HCT116 (cell line): Measurements from ENCODE around the gene MRM1. TPM values are rescaled to one million over a fixed set of nuclear protein-coding genes. Genes with fewer than 3 reads are reported as not detected.

Experiments
- ATAC-seq: fragments of 200-7000 bp; cut with Tn5 transposase; 2 replicates; pipeline ENCODE4 v1.9.1; 2020; ENCODE audit warnings: mild to moderate bottlenecking, moderate library complexity
- BruUV-seq: library from RNA; stranded (reverse); fragments of 400-500 nt; replicated peaks from 2 replicates; lab custom pipeline; 2021; lab: Mats Ljungman, UMichigan
- CTCF ChIA-PET: fragments of 300-600 bp; sonication (Branson Sonifier 250); formaldehyde crosslinking; loops from one replicate; lab custom pipeline; 2021; ENCODE audit warnings: antibody characterized with exemption; lab: Charles Lee
- POLR2A ChIA-PET: fragments of 300-600, 350-600 bp; sonication (Branson Sonifier 250); formaldehyde crosslinking; loops from one replicate; lab custom pipeline; 2021; ENCODE audit warnings: antibody characterized with exemption; lab: Charles Lee
- RAD21 ChIA-PET, 2 experiments: fragments of 300-600 bp; sonication (Branson Sonifier 250); formaldehyde crosslinking; loops; one replicate each; lab custom pipeline; 2023; ENCODE audit warnings: low total read pairs in 2 of 2; ENCODE audit not compliant: uncharacterized antibody in 2 of 2, unreplicated experiment in 2 of 2, low non-redundant PET in 1 of 2; lab: Charles Lee
- DNase-seq: peaks from one replicate; pipeline ENCODE4 v3.0.0-alpha.2; 2010; ENCODE audit warnings: low read depth, low spot score
- H2AFZ ChIP-seq: fragments of 200-600 bp; shearing (Covaris generic), sonication (generic); 2 replicates; pipeline ENCODE4 v1.6.1; 2017; ENCODE audit warnings: low read depth, mixed run types, mixed read lengths, antibody characterized with exemption, low read length; ENCODE audit not compliant: poor library complexity, severe bottlenecking
- H3K27ac ChIP-seq: 2 replicates; pipeline ENCODE4 v1.5.1; 2012; ENCODE audit warnings: low read depth, low read length
- H3K27me3 ChIP-seq: fragments of 200-600 bp; sonication (generic); 2 replicates; pipeline ENCODE4 v1.6.1; 2016; ENCODE audit warnings: mixed run types, low read length, mixed read lengths; ENCODE audit not compliant: insufficient read depth
- H3K36me3 ChIP-seq, 2 experiments: fragments of 200-500 bp in 1 of 2; fragments of 200-600 bp in 1 of 2; sonication (Bioruptor generic) in 1 of 2; sonication (generic) in 1 of 2; 2 replicates each; pipeline versions ENCODE4 v1.5.1 to v1.6.1; 2014 to 2016; ENCODE audit warnings: low read length in 2 of 2, inconsistent platforms in 1 of 2, mixed read lengths in 1 of 2, mixed run types in 1 of 2; ENCODE audit not compliant: insufficient read depth in 2 of 2, control insufficient read depth in 1 of 2
- H3K4me1 ChIP-seq, 2 experiments: fragments of 200-600 bp in 1 of 2; sonication (generic) in 1 of 2; 2 replicates each; pipeline versions ENCODE4 v1.5.1 to v1.6.1; 2012 to 2017; ENCODE audit warnings: low read length in 2 of 2, inconsistent platforms in 1 of 2, mild to moderate bottlenecking in 1 of 2, mixed read lengths in 1 of 2, mixed run types in 1 of 2, moderate library complexity in 1 of 2; ENCODE audit not compliant: insufficient read depth in 2 of 2, control insufficient read depth in 1 of 2
- H3K4me2 ChIP-seq: fragments of 200-600 bp; sonication (generic); 2 replicates; pipeline ENCODE4 v1.6.1; 2017; ENCODE audit warnings: mixed run types, low read length, mixed read lengths
- H3K4me3 ChIP-seq, 2 experiments: fragments of 200-600 bp in 1 of 2; sonication (generic) in 1 of 2; replicated peaks in 1 of 2; 2 replicates each; pipeline ENCODE4 v1.5.1; 2011 to 2016; ENCODE audit warnings: low read length in 2 of 2, control low read depth in 1 of 2, low read depth in 1 of 2, mild to moderate bottlenecking in 1 of 2, mixed read lengths in 1 of 2, mixed run types in 1 of 2
- H3K79me2 ChIP-seq: fragments of 200-600 bp; sonication (generic); 2 replicates; pipeline ENCODE4 v1.6.1; 2017; ENCODE audit warnings: mild to moderate bottlenecking, mixed run types, low read length, moderate library complexity, mixed read lengths; ENCODE audit not compliant: insufficient read depth
- H3K9ac ChIP-seq: fragments of 200-600 bp; sonication (generic); 2 replicates; pipeline ENCODE4 v1.6.1; 2016; ENCODE audit warnings: low read length, mixed read lengths
- H3K9me2 ChIP-seq: fragments of 200-600 bp; sonication (generic), shearing (Covaris generic); 2 replicates; pipeline ENCODE4 v1.6.1; 2017; ENCODE audit warnings: mixed run types, mild to moderate bottlenecking, moderate library complexity; ENCODE audit not compliant: insufficient read depth
- H3K9me3 ChIP-seq, 2 experiments: fragments of 200-500 bp in 1 of 2; fragments of 200-600 bp in 1 of 2; sonication (Bioruptor generic) in 1 of 2; sonication (generic) in 1 of 2; 2 replicates each; pipeline ENCODE4 v1.6.1; 2014 to 2017; ENCODE audit warnings: low read length in 2 of 2, mixed read lengths in 2 of 2, inconsistent platforms in 1 of 2, low read depth in 1 of 2, mild to moderate bottlenecking in 1 of 2, mixed run types in 1 of 2, moderate library complexity in 1 of 2; ENCODE audit not compliant: control insufficient read depth in 1 of 2, insufficient read depth in 1 of 2
- H4K20me1 ChIP-seq: fragments of 200-600 bp; sonication (generic), shearing (Covaris generic); 2 replicates; pipeline ENCODE4 v1.6.1; 2017; ENCODE audit warnings: mixed run types, mild to moderate bottlenecking, moderate library complexity; ENCODE audit not compliant: insufficient read depth
- CEBPB ChIP-seq: IDR thresholded peaks from 2 replicates; pipeline ENCODE4 v1.6.1; 2012; ENCODE audit warnings: low read depth
- EZH2phosphoT487 ChIP-seq: fragments of 200-600 bp; IDR thresholded peaks from 2 replicates; pipeline ENCODE4 v1.6.1; 2018; ENCODE audit warnings: antibody characterized with exemption, borderline replicate concordance
- JUND ChIP-seq: IDR thresholded peaks from 2 replicates; pipeline ENCODE4 v1.6.1; 2012
- MAX ChIP-seq: IDR thresholded peaks from 2 replicates; pipeline ENCODE4 v1.6.1; 2012
- REST ChIP-seq: IDR thresholded peaks from 2 replicates; pipeline ENCODE4 v1.6.1; 2012; ENCODE audit warnings: low read depth
- SP1 ChIP-seq: IDR thresholded peaks from 2 replicates; pipeline ENCODE4 v1.6.1; 2012; ENCODE audit warnings: low read depth
- intact Hi-C: fragments of 100-400 bp; cut with micrococcal nuclease; formaldehyde crosslinking; loops from 2 replicates; pipeline ENCODE4 v1.10.0; 2022
- total RNA-seq: library from RNA; stranded (reverse); gene quantifications from one replicate; pipeline ENCODE4 v1.2.1, GENCODE V29; 2021; ENCODE audit not compliant: unreplicated experiment

The MRM1 gene
- total RNA-seq, 1 experiment from 2014 or later: 14.5 TPM

- Histone ChIP-seq H3K9me3 (no peaks in the 10 kb centered on the region), H3K27me3 (no peaks in the 10 kb centered on the region), H3K4me2 (peak overlapping the region; percentile 100), H3K27ac (peak overlapping the region; percentile 81), H3K4me1 (peaks cover 5 to 22% of the 10 kb centered on the region in 2 experiments; a peak in 3 of 4 replicates), H3K9me2 (no peaks in the 10 kb centered on the region), H3K79me2 (peaks cover 47% of the 10 kb centered on the region), H2AFZ (no peak overlapping the region), H4K20me1 (no peaks in the 10 kb centered on the region), H3K9ac (peak overlapping the region; percentile 99), H3K36me3 (peaks cover 0 to 19% of the 10 kb centered on the region in 2 experiments; a peak in 2 of 4 replicates), H3K4me3 (peak overlapping the region; percentile 91 to 98)
- ChIA-PET CTCF (interaction anchor here (1.0 to 3.7 kb wide), 8 partner anchors 9 to 639 kb away, joined by 3 to 20 read pairs (median 6); partner anchors contain the start of genes DHRS11, GGNBP2, MYO19 and PIGW), RAD21 (interaction anchor here in 1 of 2 experiments (0.8 to 2.0 kb wide), 2 partner anchors 8 to 55 kb away, joined by 5 read pairs; partner anchors contain the start of gene DHRS11), POLR2A (interaction anchor here (1.0 to 1.7 kb wide), 3 partner anchors 8 to 66 kb away, joined by 5 to 10 read pairs (median 6); partner anchors contain the start of genes GGNBP2, MYO19 and PIGW)
- DNase-seq: no peak
- no peak for ATAC-seq
- intact Hi-C loops: loop anchor here (5.0 kb wide), 1 partner anchor 54 kb away; no protein-coding TSS in a partner anchor
- TSS peak; percentile 86 for BruUV-seq
- no peak for TF ChIP-seq SP1
- no peak for TF ChIP-seq CEBPB
- TF ChIP-seq MAX: no peak
- TF ChIP-seq REST: no peak
- no peak for TF ChIP-seq EZH2phosphoT487
- TF ChIP-seq JUND: no peak
Measured at GRCh38 chr17:36600936-36601302, 464 bp upstream of the MRM1 start.
